NB4 (cell line): Measurements from ENCODE around the gene MMD.
A peak's percentile ranks its signal among the peaks of the same experiment; 100 is the strongest.
"Not testable (repeated sequence)": the region's sequence is repeated elsewhere in the genome, so short reads cannot be mapped to it uniquely, and the experiment has no call there.

Source experiments
- DNase-seq: peaks from one replicate; pipeline ENCODE4 v3.0.0; 2010; ENCODE audit warnings: low read depth
- H3K4me3 ChIP-seq: one replicate; pipeline ENCODE4 v1.5.1; 2011; ENCODE audit warnings: mild to moderate bottlenecking, low read depth, low read length, moderate library complexity
- MYC ChIP-seq: IDR thresholded peaks from 2 replicates; pipeline ENCODE4 v1.6.1; 2011; ENCODE audit warnings: low read depth, low read length
- POLR2A ChIP-seq: IDR thresholded peaks from 2 replicates; pipeline ENCODE4 v1.6.1; 2011; ENCODE audit warnings: mild to moderate bottlenecking; ENCODE audit not compliant: insufficient read length; ENCODE audit errors: extremely low read depth
- TF ChIP-seq, protein P1 (sequence below): IDR thresholded peaks from one replicate; pipeline ENCODE4 v1.5.1; 2012; ENCODE audit warnings: low read depth, low read length
- TF ChIP-seq, protein P2 (sequence below): IDR thresholded peaks from 2 replicates; pipeline ENCODE4 v1.6.1; 2011; ENCODE audit warnings: low read depth, low read length

MMD gene

DNA sequence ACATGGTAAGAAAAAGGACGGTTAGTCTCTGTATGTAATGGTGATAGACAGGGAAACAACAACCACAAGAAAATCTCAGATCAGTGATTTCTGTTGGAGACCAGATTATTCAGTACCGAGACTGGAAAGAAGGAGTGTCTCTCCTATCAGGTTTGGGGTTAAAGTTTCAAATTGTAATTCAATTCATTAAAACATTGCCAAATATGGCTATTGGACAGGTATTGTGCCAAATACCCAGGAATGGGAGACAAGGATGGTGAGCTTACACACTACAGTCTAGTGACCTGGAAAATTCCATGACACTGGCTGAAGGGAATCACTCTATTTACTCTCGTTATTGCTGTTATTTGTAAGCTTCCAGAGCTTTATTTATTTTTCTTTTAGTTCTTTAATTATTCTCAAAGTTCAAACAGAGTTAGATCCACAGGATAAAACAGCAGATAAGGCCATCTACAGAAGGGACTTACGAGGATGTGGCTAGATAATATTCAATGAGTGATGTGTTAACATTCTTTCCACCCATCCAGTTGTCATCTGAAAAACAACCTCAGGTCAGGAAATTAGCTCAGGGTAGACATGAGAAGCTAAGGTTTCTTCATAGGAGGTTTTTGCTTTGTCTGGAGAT, 25.1 kb upstream of the MMD start:
- TF ChIP-seq, protein P1, sequence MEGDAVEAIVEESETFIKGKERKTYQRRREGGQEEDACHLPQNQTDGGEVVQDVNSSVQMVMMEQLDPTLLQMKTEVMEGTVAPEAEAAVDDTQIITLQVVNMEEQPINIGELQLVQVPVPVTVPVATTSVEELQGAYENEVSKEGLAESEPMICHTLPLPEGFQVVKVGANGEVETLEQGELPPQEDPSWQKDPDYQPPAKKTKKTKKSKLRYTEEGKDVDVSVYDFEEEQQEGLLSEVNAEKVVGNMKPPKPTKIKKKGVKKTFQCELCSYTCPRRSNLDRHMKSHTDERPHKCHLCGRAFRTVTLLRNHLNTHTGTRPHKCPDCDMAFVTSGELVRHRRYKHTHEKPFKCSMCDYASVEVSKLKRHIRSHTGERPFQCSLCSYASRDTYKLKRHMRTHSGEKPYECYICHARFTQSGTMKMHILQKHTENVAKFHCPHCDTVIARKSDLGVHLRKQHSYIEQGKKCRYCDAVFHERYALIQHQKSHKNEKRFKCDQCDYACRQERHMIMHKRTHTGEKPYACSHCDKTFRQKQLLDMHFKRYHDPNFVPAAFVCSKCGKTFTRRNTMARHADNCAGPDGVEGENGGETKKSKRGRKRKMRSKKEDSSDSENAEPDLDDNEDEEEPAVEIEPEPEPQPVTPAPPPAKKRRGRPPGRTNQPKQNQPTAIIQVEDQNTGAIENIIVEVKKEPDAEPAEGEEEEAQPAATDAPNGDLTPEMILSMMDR, result no peak
- no peak overlapping the region for H3K4me3 ChIP-seq
- DNase-seq, result no peak

DNA sequence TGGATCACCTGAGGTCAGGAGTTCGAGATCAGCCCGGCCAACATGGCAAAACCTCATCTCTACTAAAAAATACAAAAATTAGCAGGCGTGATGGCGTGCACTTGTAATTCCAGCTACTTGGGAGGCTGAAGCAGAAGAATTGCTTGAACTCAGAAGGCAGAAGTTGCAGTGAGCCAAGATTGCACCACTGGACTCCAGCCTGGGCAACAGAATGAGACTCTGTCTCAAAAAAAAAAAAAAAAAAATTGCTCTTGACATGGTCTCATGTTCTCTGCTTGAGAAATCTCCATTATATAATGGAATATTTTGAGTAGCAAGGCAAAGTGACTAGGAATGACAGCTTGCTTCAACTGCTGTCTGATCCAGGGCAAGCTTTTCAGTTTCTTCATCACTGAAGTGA, 24.4 kb upstream of the MMD start:
- DNase-seq, H3K4me3 ChIP-seq: not testable (repeated sequence)

DNA sequence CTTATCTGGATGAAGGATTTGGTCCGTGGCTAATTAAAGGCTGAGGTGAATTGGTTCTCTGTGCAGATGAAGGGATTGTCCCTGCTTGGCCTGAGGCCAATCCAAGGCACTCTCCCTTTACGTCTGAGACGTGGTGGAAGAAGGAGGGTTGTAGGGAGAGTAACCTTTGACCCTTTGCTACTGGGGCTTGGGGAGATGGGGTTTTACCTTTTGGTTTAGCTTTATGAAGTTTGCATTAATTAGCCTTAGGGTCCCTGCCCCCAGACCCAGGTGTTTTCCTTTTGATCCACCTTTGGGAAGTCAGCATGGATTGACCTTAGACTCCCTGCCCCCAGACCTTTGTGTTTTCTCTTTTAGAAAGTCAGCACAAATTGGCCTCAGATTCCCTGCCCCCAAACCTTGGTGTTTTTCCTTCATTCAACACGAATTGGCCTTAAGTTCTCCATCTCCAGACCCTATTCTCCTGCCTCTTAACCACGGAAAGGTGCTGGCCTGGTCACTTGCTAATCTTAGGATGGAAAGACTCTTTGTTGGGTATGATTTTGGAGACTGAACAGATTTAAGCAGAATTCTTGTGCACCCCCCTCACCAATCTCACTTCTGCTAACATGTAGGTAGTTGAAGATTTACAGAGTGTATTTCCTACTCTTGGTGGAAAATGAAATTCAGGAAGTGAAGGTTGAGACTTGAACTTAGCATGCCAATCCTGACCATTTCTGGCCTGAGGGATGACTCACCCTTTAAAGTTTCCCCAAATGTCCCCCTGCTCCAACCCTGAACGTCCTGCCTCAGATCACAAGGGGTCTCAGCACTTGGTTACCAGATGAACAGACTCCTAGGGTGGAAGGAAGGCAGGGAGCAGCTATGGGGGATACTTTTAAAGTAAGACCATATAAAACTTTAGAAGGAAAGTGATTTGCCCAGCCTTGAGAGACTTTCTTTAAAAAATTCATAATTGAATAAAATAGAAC, 23.1 kb upstream of the MMD start:
- DNase-seq, result peak; percentile 39
- TF ChIP-seq, protein P2, sequence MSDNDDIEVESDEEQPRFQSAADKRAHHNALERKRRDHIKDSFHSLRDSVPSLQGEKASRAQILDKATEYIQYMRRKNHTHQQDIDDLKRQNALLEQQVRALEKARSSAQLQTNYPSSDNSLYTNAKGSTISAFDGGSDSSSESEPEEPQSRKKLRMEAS, result no peak
- TF ChIP-seq, protein P1, result no peak
- no peak for TF ChIP-seq MYC
- no peak for TF ChIP-seq POLR2A
- H3K4me3 ChIP-seq, result no peak overlapping the region

DNA sequence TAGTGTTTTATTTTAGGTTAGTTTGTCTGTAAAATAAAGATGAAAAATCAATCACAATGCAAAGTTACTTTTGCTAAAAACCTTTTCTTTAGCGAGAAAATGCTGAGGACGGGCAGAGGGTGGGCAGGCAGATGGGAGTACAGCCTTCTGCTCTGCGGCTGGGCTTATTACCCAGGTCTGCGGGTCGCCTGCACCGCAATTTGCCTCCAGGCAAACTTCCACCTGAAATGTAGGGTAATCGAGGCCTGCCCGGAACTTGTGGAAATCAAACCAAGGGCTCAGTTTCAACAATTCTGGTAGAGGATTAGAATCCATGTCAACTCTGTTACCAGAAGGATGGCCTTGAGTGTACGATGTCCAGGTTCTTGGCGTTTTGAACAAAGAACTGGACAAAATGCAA, 22.3 kb upstream of the MMD start:
- no peak for DNase-seq
- H3K4me3 ChIP-seq, result no peak overlapping the region
- TF ChIP-seq, protein P1, result no peak
- no peak for TF ChIP-seq POLR2A
- TF ChIP-seq, protein P2, result no peak
- no peak for TF ChIP-seq MYC

DNA sequence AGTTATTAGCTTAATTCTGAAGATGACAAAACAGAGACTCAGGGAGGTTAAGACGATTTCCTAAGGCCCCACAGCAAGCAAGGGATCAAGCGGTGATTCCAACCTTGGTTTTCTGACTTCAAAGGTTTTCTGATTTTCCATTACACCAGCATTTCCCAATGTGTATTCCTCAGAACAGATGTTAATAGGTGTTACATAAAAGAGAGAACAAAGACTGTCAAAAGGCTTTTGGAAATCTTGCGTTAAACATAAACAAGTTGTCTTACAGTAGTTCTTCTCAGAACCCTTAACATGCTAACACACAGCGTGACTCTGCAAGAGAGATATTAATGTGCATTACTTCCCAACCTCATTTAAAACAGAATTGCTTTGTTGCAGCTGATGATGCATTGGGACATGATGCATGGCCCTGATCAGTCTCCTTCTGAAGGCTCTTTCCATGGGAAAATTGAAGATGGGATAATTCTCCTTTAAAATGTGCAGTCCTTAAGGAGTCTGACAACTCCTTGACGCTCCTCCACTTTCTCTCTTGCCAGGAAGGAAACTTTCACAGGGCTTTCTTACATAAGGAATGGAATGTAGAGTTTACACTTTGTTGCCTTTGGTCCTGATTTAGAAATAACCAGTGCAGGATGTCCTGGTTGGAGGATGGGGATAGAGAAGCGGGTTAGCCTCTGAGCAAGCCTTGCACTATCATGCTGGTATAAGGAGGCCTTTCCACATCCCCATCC, 21.5 kb upstream of the MMD start:
- H3K4me3 ChIP-seq, result no peak overlapping the region
- TF ChIP-seq, protein P2, result no peak
- no peak for TF ChIP-seq POLR2A
- TF ChIP-seq MYC, result no peak
- TF ChIP-seq, protein P1, result no peak
- no peak for DNase-seq

DNA sequence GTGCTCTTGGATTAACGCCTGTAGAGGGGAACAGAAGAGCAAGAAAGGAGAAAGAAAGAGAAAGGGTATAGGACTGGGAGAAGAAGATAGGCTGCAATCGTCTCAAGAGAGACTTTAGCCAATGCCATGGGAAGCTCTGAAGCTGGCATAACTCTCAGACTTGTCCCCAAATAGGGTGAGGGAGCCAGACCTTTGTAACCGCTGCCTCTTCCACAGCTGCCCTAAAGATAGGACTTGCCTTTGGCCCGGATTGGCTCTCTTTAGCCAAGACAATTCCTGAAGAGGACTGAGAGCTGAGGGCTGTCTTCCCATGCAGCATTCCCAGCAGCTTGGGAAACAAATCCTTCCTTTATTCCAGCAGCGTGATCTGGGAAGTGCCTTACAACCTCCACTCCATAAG, 20.8 kb upstream of the MMD start:
- no peak for DNase-seq
- TF ChIP-seq POLR2A, result no peak
- TF ChIP-seq, protein P2, result no peak
- TF ChIP-seq, protein P1, result no peak
- TF ChIP-seq MYC, result no peak
- no peak overlapping the region for H3K4me3 ChIP-seq
